Measurements from ENCODE around the gene CRBN.

DNA sequence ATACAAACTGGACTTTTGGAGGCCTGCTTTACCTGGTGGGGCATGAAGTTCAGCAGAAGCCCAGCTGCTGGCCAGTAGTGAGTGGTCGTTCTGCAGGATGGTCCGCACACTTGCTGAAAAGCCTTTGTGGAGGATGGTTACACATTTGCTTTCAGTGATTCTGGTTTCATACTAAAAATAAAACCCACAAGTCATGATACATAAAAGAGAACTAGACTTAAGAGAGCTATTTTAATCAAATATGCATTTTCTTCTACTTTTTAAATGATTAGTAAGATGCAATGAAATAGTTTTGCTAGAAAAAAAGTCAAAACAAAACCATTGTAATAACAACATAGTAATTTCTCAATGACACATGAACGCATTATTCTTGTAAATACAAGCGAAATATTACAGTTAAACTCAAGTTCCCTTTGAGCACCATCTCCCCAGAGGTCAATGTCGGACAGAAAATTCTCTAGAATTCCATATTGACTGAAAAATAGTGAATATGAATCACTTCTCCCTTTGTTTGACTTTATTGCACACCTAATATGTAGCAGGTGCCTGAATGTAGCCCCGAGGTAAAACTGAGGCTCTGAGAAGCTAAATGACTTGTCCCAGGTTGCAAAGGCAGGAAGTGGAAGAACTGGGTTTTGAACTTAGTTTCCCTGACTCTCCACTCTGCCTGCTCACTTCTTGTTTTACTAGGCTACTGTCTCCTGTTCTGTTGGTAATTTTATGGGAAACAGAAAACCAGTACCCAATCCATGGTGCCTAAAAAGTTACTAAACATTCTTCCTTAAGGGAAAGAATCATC, 77.6 kb downstream of the CRBN start:
- TF ChIP-seq, protein P1, sequence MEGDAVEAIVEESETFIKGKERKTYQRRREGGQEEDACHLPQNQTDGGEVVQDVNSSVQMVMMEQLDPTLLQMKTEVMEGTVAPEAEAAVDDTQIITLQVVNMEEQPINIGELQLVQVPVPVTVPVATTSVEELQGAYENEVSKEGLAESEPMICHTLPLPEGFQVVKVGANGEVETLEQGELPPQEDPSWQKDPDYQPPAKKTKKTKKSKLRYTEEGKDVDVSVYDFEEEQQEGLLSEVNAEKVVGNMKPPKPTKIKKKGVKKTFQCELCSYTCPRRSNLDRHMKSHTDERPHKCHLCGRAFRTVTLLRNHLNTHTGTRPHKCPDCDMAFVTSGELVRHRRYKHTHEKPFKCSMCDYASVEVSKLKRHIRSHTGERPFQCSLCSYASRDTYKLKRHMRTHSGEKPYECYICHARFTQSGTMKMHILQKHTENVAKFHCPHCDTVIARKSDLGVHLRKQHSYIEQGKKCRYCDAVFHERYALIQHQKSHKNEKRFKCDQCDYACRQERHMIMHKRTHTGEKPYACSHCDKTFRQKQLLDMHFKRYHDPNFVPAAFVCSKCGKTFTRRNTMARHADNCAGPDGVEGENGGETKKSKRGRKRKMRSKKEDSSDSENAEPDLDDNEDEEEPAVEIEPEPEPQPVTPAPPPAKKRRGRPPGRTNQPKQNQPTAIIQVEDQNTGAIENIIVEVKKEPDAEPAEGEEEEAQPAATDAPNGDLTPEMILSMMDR (IDR thresholded peaks at IDR 0.05), result no peak
- TF ChIP-seq POLR2A (IDR thresholded peaks at IDR 0.05) (no peak), EP300 (IDR thresholded peaks at IDR 0.05; ENCODE audit: low read depth) (no peak), POLR2AphosphoS5 (IDR thresholded peaks at IDR 0.05) (no peak)
